Lung (tissue), 12 donors: Measurements from ENCODE around the gene ATF7IP. TPM values are rescaled to one million over a fixed set of nuclear protein-coding genes. Genes with fewer than 3 reads are reported as not detected.
"Not testable (repeated sequence)": the region's sequence is repeated elsewhere in the genome, so short reads cannot be mapped to it uniquely, and the experiment has no call there.

Experiments
- ATAC-seq: fragments of 200-7000 bp; cut with Tn5 transposase; one replicate; pipeline ENCODE4 v1.9.1; 2020; ENCODE audit warnings: moderate number of reproducible peaks; ENCODE audit not compliant: insufficient read depth, low FRiP score
- DNase-seq, 3 donors: peaks; one replicate each; pipeline ENCODE4 v3.0.0-alpha.2; 2013 to 2017
- H3K27ac ChIP-seq, 2 donors: one replicate each; pipeline ENCODE4 v1.5.1; 2013; ENCODE audit warnings: mild to moderate bottlenecking in 2 of 2, moderate library complexity in 2 of 2, control low read depth in 1 of 2, inconsistent platforms in 1 of 2, low read depth in 1 of 2, low read length in 1 of 2
- H3K27me3 ChIP-seq, 3 donors: one replicate each; pipeline ENCODE4 v1.5.1; 2013; ENCODE audit warnings: low read length in 2 of 3; ENCODE audit not compliant: control insufficient read depth in 3 of 3, insufficient read depth in 3 of 3
- H3K36me3 ChIP-seq, 4 donors: one replicate each; pipeline ENCODE4 v1.5.1; 2013; ENCODE audit warnings: low read length in 4 of 4, mild to moderate bottlenecking in 1 of 4, moderate library complexity in 1 of 4; ENCODE audit not compliant: control insufficient read depth in 4 of 4, insufficient read depth in 4 of 4
- H3K4me1 ChIP-seq, 5 donors: one replicate each; pipeline ENCODE4 v1.5.1; 2013; ENCODE audit warnings: low read length in 5 of 5, mild to moderate bottlenecking in 2 of 5, moderate library complexity in 1 of 5; ENCODE audit not compliant: control insufficient read depth in 5 of 5, insufficient read depth in 5 of 5
- H3K4me3 ChIP-seq: one replicate; pipeline ENCODE4 v1.5.1; 2013; ENCODE audit warnings: mild to moderate bottlenecking, control low read depth, moderate library complexity
- H3K9ac ChIP-seq, 2 donors: one replicate each; pipeline ENCODE4 v1.5.1; 2013; ENCODE audit warnings: low read length in 2 of 2, control low read depth in 1 of 2; ENCODE audit not compliant: insufficient read depth in 1 of 2
- H3K9me3 ChIP-seq, 4 donors: one replicate each; pipeline ENCODE4 v1.5.1; 2013; ENCODE audit warnings: low read length in 3 of 4, mild to moderate bottlenecking in 1 of 4, moderate library complexity in 1 of 4; ENCODE audit not compliant: control insufficient read depth in 4 of 4, insufficient read depth in 3 of 4
- WGBS, 2 donors: extraction: QIAGEN DNeasy Blood & Tissue Kit; methylation state at CpG; one replicate each; pipeline ENCODE4 v1.1.7; 2013; 5-methylcytosine and 5-hydroxymethylcytosine counted together
- polyA plus RNA-seq, 2 donors: library from polyadenylated mRNA; stranded (reverse); fragments of 200-250 nt; gene quantifications; one replicate each; pipeline ENCODE4 v1.2.1, GENCODE V29; 2013
- total RNA-seq, 2 donors: library from RNA; depleted of rRNA in 1 of 2; stranded (reverse); fragments of >200 nt in 1 of 2; gene quantifications; one replicate each; pipeline ENCODE4 v1.2.1, GENCODE V29; 2014 to 2021
- TF ChIP-seq, protein P1 (sequence below): IDR thresholded peaks from 2 replicates; pipeline ENCODE4 v1.5.1; 2012; ENCODE audit warnings: mild to moderate bottlenecking; ENCODE audit errors: control extremely low read depth, extremely low read depth
- donor health status: control.
- donor health status: control.
- donor health status: Bipolar disorder and iron deficiency.
- donor health status: healthy.
- donor health status: DM: yes; HTN: yes; CAD: no.

ATF7IP gene
- total and polyA plus RNA-seq, 4 donors = 6.9 to 122 (median 33.1) TPM

GRCh38 chr12:14332482-14332881 is 33.0 kb upstream of the ATF7IP start:
- no peaks in the 10 kb centered on the region for H3K36me3 ChIP-seq
- no peaks in the 10 kb centered on the region for H3K27me3 ChIP-seq
- 92 to 94% methylated on average over 5 of the region's 5 CpGs for WGBS, 2 donors
- ATAC-seq (no peak), DNase-seq (no peak)
- H3K4me1 ChIP-seq = no peaks in the 10 kb centered on the region
- peaks cover 0 to 14% (median 2%) of the 10 kb centered on the region in 4 donors for H3K9me3 ChIP-seq
- no peak overlapping the region for H3K27ac ChIP-seq
- no peak overlapping the region for H3K4me3 ChIP-seq
- TF ChIP-seq, protein P1, sequence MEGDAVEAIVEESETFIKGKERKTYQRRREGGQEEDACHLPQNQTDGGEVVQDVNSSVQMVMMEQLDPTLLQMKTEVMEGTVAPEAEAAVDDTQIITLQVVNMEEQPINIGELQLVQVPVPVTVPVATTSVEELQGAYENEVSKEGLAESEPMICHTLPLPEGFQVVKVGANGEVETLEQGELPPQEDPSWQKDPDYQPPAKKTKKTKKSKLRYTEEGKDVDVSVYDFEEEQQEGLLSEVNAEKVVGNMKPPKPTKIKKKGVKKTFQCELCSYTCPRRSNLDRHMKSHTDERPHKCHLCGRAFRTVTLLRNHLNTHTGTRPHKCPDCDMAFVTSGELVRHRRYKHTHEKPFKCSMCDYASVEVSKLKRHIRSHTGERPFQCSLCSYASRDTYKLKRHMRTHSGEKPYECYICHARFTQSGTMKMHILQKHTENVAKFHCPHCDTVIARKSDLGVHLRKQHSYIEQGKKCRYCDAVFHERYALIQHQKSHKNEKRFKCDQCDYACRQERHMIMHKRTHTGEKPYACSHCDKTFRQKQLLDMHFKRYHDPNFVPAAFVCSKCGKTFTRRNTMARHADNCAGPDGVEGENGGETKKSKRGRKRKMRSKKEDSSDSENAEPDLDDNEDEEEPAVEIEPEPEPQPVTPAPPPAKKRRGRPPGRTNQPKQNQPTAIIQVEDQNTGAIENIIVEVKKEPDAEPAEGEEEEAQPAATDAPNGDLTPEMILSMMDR = no peak
- no peak overlapping the region for H3K9ac ChIP-seq

DNA sequence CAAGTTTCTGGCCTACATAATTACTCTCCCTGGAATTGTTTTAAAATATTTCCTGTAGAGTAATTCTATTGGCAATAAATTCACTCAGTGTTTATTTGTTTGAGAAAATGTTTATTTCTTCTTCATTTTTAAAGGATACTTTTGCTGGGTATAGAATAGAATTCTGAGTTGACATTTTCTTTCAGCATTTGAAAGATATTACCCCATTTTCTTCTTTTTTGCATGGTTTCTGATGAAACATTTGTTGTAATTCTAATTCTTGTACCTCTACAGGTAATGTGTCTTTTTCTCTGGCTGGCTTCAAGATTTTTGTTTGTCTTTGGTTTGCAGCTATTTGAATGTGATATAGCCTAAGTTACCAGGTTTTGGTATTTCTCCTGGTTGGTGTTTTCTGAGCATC is 25.1 kb upstream of the ATF7IP start:
- DNase-seq = no peak
- no peaks in the 10 kb centered on the region for H3K36me3 ChIP-seq
- no peak overlapping the region for H3K4me3 ChIP-seq
- no peak overlapping the region for H3K9ac ChIP-seq
- no peaks in the 10 kb centered on the region for H3K4me1 ChIP-seq
- ATAC-seq = no peak
- no peaks in the 10 kb centered on the region for H3K27me3 ChIP-seq
- peaks cover 0 to 18% (median 11%) of the 10 kb centered on the region in 4 donors for H3K9me3 ChIP-seq
- TF ChIP-seq, protein P1 = no peak
- no peak overlapping the region for H3K27ac ChIP-seq

- H3K4me1 ChIP-seq, DNase-seq, H3K4me3 ChIP-seq, ATAC-seq, H3K27ac ChIP-seq, H3K36me3 ChIP-seq, H3K9ac ChIP-seq, H3K27me3 ChIP-seq: not testable (repeated sequence)
- H3K9me3 ChIP-seq = peaks cover 0 to 11% (median 3%) of the 10 kb centered on the region in 4 donors
- WGBS, 2 donors = 99% methylated on average over 4 of the region's 4 CpGs
These were observed 14.0 kb upstream of the ATF7IP start for GRCh38 chr12:14351524-14351923.

- not testable (repeated sequence) for ATAC-seq, H3K4me1 ChIP-seq, H3K9ac ChIP-seq, DNase-seq, H3K4me3 ChIP-seq, H3K27ac ChIP-seq, H3K27me3 ChIP-seq, H3K36me3 ChIP-seq
- peaks cover 0 to 11% (median 3%) of the 10 kb centered on the region in 4 donors for H3K9me3 ChIP-seq
- 100% methylated on average over 1 of the region's 1 CpG for WGBS, 2 donors
These were observed 13.4 kb upstream of the ATF7IP start for GRCh38 chr12:14352066-14352465.

DNA sequence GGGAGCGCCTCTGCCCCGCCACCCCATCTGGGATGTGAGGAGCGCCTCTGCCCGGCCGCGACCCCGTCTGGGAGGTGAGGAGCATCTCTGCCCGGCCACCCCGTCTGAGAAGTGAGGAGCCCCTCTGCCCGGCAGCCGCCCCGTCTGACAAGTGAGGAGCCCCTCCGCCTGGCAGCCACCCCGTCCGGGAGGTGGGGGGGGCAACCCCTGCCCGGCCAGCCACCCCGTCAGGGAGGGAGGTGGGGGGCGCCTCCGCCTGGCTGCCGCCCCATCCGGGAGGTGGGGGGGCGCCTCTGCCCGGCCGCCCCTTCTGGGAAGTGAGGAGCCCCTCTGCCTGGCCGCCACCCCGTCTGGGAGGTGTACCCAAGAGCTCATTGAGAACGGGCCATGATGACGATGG is 10.8 kb upstream of the ATF7IP start:
- not testable (repeated sequence) for ATAC-seq, H3K36me3 ChIP-seq, DNase-seq, H3K27me3 ChIP-seq, H3K4me3 ChIP-seq, H3K27ac ChIP-seq, H3K4me1 ChIP-seq, H3K9ac ChIP-seq
- WGBS, 2 donors = 98 to 100% methylated on average over 4 to 28 of the region's 28 CpGs
- H3K9me3 ChIP-seq = peaks cover 0 to 11% (median 3%) of the 10 kb centered on the region in 4 donors
